Mammary epithelial cell (primary cell): Measurements from ENCODE around the gene CSH2.

Experiments
- CTCF ChIP-seq, 2 donors: IDR thresholded peaks in 1 of 2; conservative IDR thresholded peaks in 1 of 2; 2 replicates each; pipeline ENCODE4 v1.5.1; 2011 to 2012; ENCODE audit warnings: inconsistent platforms in 2 of 2, low read length in 2 of 2, mild to moderate bottlenecking in 2 of 2, control low read depth in 1 of 2, low read depth in 1 of 2; ENCODE audit not compliant: insufficient read depth in 1 of 2; ENCODE audit errors: extremely low read depth in 1 of 2
- EZH2 ChIP-seq: IDR thresholded peaks from 2 replicates; pipeline ENCODE4 v1.6.1; 2012; ENCODE audit warnings: low read length, inconsistent platforms, borderline replicate concordance

- TF ChIP-seq CTCF (conservative IDR thresholded peaks at IDR 0.05 in 1 of 2, IDR thresholded peaks at IDR 0.05 in 1 of 2; ENCODE audit: extremely low read depth in 1 of 2, insufficient read depth in 1 of 2, low read depth in 1 of 2, low read length in 2 of 2) (no peak), EZH2 (no peak)
Observed at GRCh38 chr17:63838631-63839171, 34.8 kb downstream of the CSH2 start.
